Measurements from ENCODE around the gene VAMP8.
A peak's percentile ranks its signal among the peaks of the same experiment; 100 is the strongest.
"Not testable (repeated sequence)": the region's sequence is repeated elsewhere in the genome, so short reads cannot be mapped to it uniquely, and the experiment has no call there.

VAMP8 gene

GRCh38 chr2:85547859-85548607 is 29.4 kb upstream of the VAMP8 start:
- no peak for DNase-seq

- DNase-seq = no peak
These were observed 28.8 kb upstream of the VAMP8 start for GRCh38 chr2:85548608-85548900.

DNA sequence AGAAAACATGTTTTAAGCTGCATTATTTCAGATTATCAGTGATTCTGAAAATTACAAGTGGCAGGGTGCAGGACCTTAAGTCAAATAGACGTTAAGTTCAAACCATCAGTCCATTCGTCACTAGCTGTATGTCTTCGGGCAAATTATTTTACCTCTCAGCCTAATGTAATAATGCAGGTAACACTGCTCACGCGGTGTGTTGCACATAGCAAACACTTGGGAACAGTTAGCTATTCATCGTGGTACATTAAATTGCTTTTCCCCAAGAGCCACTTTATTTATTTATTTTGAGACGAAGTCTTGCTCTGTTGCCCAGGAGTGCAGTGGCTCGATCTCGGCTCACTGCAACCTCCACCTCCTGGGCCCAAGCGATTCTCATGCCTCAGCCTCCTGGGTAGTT is 28.3 kb upstream of the VAMP8 start:
- no peak for DNase-seq

GRCh38 chr2:85549826-85550225 is 27.6 kb upstream of the VAMP8 start:
- no peak for DNase-seq

- DNase-seq = no peak
These were observed 26.9 kb upstream of the VAMP8 start for GRCh38 chr2:85550486-85550885.

DNA sequence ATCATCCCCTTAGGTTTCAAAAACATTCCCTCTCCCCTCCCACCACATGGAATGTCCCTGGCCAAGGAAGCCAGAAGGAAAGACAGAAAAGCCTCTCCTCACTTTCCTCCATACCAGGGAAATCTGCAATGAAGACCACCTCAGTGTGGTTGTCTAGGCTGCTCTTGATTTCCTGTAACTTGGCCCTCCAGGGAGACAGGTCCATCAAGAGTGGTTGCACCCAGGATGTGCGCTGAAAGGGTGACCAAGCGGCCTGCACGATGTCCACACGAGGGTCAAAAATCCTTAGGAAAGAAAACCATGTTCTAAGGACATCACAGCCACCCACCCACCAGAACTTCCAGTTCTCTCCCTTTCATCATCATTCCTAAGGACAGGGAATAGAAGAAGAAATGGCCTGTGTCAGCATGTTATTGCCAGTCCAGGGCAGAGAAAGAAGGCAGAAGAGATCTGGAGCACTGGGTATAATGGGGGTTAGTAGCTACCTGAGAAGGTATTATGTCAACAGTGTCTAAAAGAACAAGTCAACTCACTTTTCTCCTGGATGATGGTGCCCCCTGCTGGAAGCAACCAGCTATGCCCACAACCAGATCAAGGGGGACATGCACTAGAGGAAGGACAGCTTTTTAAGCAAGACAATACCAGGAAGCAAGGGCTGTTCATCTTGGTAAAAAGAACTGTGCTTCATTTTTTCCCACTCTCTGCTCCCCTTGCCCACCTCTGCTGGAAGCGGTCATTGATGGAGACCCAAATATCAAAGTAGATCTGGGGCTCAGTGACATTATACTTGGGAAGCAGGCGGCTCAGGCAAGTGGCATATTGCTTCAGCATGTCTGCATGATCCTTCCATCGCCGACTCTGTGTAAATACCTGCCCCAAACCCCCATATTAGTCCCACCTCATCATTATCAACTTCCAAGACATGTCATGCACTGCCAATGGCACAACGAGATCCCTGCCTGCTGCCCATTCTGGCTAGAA is 25.4 kb upstream of the VAMP8 start:
- peak; percentile 80 for DNase-seq

DNA sequence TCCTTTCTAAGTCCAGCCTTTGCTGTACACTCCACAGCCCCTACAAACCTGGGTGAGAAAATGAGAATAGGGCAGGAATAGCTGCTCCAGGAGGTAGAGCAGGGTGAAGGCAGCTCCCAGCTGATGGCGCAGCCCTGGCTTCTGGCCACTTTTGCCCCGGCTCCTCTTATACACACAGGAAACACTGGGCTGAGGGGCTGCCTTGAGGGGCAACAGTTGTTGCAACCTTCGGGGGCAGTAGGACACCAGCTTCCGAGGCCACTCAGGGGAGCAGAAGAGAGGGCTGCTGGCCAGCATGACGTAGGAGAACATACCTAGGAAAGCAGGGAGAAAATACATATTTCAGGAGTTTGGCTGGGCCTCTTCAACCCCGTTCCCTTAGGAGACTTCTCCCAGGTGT is 24.2 kb upstream of the VAMP8 start:
- DNase-seq = no peak

GRCh38 chr2:85554980-85555612 is 22.3 kb upstream of the VAMP8 start:
- DNase-seq = no peak

GRCh38 chr2:85557130-85557529 is 20.3 kb upstream of the VAMP8 start:
- DNase-seq = no peak

DNA sequence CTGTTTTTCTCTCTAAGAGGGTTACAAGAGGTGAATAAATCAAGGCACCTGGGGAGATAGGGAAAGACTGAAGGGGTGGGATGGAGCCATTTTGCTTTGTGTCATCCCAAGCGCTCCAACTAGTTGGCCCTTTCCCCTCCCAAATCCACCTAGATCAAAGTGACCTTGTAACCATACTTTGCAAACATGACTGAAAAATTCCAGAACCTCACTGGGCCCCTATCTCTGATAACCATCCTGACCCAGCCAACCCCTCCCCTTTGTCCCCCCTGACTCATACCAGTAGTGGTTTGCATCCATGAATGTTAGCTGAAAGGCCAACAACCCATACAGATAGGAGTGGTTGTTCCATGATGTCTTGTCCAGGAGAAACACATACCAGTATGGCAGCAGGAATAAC is 19.2 kb upstream of the VAMP8 start:
- DNase-seq = no peak

DNA sequence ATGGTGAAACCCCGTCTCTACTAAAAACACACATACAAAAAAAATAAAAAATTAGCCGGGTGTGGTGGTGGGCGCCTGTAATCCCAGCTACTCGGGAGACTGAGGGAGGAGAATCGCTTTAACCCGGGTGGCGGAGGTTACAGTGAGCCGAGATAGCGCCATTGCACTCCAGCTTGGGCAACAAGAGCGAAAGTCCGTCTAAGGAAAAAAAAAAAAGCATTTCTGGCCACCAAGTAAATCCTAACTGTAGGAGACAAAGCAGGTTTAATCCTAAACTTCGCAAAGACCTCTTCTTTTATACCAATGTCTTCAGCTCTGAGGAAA is 17.0 kb upstream of the VAMP8 start:
- DNase-seq = not testable (repeated sequence)

DNA sequence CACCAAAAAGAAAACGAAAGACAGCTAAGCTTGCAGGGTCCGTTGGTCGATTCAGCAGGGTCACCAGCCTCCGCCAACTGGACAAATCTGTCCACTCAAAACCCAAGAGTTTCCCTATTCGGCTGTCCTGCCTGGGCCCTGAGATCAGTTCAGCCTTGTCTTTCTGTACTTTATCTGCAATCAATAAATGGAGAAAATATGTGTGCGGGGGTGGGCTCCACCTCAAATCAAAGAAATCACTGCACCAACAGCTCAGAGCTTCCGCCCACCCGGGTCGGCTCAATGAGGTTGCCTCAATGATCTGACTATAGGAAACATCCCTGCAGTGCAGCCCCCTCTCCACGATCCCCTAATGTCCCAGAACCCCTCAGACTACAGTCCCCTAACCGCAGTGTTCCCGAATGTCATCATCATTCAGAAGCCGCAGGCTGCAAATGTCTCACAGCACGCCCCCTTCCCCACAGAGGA is 16.5 kb upstream of the VAMP8 start:
- DNase-seq = no peak

- DNase-seq = peak; percentile 98
These were observed 15.8 kb upstream of the VAMP8 start, which contains the start of gene GGCX for GRCh38 chr2:85561280-85562212. Gene GGCX (minus strand): TSS chr2:85561493. CDS start chr2:85561428, 65 bp downstream.

DNA sequence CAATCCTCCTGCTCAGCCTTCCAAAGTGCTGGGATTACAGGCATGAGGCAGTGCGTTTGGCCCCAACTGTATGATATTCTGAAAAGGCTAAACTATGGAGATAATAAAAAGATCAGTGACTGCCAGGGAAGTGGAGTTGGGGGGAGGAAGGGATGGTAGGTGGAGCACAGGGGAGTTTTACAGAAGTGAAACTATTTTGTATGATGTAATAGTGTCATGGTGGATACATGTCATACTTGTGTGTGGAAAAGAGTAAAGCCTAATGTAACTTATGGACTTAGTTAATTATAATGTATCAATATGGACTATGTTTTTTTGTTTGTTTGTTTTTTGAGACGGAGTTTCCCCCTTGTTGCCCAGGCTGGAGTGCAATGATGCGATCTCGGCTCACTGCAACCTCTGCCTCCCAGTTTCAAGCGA is 13.2 kb upstream of the VAMP8 start:
- DNase-seq = peak; percentile 53

DNA sequence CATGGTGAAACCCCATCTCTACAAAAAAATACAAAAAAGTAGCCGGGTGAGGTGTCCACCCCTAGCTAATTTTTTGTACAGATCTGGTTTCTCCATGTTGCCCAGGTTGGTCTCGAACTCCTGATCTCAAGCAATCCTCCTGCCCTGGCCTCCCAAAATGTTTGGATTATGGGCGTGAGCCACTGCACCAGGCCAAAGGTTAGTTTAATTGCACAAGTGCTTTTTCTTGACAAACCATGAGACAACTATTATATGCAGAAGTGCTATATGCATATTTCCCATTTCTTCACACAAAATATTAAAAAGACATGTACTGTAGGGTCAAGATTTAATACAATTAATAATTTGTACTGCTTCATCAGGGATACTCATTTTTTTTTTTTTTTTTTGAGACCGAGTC is 11.1 kb upstream of the VAMP8 start:
- DNase-seq = no peak

GRCh38 chr2:85575739-85576138 is 1.6 kb upstream of the VAMP8 start:
- DNase-seq = no peak

GRCh38 chr2:85577063-85577385 is 362 bp upstream of the VAMP8 start:
- DNase-seq = no peak

- peak; percentile 63 for DNase-seq
These were observed 1.1 kb downstream of the VAMP8 start for GRCh38 chr2:85578243-85579180.

- no peak for DNase-seq
These were observed 2.0 kb downstream of the VAMP8 start for GRCh38 chr2:85579266-85579935.

DNA sequence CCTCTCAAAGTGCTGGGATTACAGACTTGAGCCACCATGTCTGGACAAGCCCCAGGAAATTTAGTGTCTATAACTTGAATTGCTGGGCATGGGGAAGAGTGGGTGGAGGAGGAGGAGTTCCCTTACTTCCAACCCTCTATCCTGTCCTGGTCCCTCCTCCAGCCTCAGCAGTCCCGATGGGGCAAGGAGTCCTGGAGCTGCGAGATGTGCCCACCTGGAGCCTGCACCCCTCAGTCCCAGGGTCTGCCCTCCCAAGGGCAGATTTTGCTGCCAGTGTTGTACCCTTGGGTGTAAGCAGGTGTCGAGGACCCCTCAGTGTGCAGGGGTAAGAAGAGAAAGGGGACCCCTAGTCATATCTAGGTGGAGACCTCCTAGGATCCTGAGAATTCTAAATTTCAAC is 2.8 kb downstream of the VAMP8 start:
- DNase-seq = no peak

GRCh38 chr2:85582492-85582891 is 5.1 kb downstream of the VAMP8 start:
- DNase-seq = no peak

Data from RPMI8226 (cell line).